HG02885 (cell line): Measurements from ENCODE around the gene CADPS.

Source experiments
- ATAC-seq: cut with Tn5 transposase; IDR thresholded peaks from one replicate; pipeline ENCODE4 v1.9.1; 2021; ENCODE audit warnings: mild to moderate bottlenecking; ENCODE audit not compliant: unreplicated experiment, poor library complexity

CADPS gene

GRCh38 chr3:62403765-62404164, 471.5 kb downstream of the CADPS start:
- no peak for ATAC-seq

GRCh38 chr3:62392626-62393292, 482.5 kb downstream of the CADPS start:
- no peak for ATAC-seq

GRCh38 chr3:62387251-62387650, 488.0 kb downstream of the CADPS start:
- no peak for ATAC-seq

- no peak for ATAC-seq
Observed at GRCh38 chr3:62379321-62379798, 495.9 kb downstream of the CADPS start.

GRCh38 chr3:62378921-62379320, 496.3 kb downstream of the CADPS start:
- no peak for ATAC-seq

GRCh38 chr3:62378311-62378789, 496.9 kb downstream of the CADPS start:
- ATAC-seq: no peak

- ATAC-seq: no peak
Observed at GRCh38 chr3:62376906-62377877, 498.0 kb downstream of the CADPS start.

- no peak for ATAC-seq
Observed at GRCh38 chr3:62376454-62376720, 498.8 kb downstream of the CADPS start.

- ATAC-seq: no peak
Observed at GRCh38 chr3:62375655-62376453, 499.4 kb downstream of the CADPS start.

- no peak for ATAC-seq
Observed at GRCh38 chr3:62374341-62375218, 500.6 kb downstream of the CADPS start.

- no peak for ATAC-seq
Observed at GRCh38 chr3:62373714-62374333, 501.4 kb downstream of the CADPS start.

GRCh38 chr3:62373215-62373614, 502.0 kb downstream of the CADPS start, which contains the start of gene FEZF2:
TSS of gene FEZF2 (minus strand) at chr3:62373550. CDS start at chr3:62372868, 682 bp downstream.
- ATAC-seq: no peak

GRCh38 chr3:62372621-62373041, 502.6 kb downstream of the CADPS start:
- ATAC-seq: no peak

- no peak for ATAC-seq
Observed at GRCh38 chr3:62371720-62372591, 503.3 kb downstream of the CADPS start.

GRCh38 chr3:62370858-62371719, 504.1 kb downstream of the CADPS start:
- ATAC-seq: no peak

- ATAC-seq: no peak
Observed at GRCh38 chr3:62370112-62370857, 504.9 kb downstream of the CADPS start.

GRCh38 chr3:62369476-62369743, 505.8 kb downstream of the CADPS start:
- ATAC-seq: no peak
